GM19035 (cell line): ENCODE measurements around the gene CACUL1.
A peak's percentile ranks its signal among the peaks of the same experiment; 100 is the strongest.
"Not testable (repeated sequence)": the region's sequence is repeated elsewhere in the genome, so short reads cannot be mapped to it uniquely, and the experiment has no call there.

Experiments used
- ATAC-seq: cut with Tn5 transposase; IDR thresholded peaks from one replicate; pipeline ENCODE4 v1.9.1; 2021; ENCODE audit not compliant: unreplicated experiment

CACUL1 gene

DNA sequence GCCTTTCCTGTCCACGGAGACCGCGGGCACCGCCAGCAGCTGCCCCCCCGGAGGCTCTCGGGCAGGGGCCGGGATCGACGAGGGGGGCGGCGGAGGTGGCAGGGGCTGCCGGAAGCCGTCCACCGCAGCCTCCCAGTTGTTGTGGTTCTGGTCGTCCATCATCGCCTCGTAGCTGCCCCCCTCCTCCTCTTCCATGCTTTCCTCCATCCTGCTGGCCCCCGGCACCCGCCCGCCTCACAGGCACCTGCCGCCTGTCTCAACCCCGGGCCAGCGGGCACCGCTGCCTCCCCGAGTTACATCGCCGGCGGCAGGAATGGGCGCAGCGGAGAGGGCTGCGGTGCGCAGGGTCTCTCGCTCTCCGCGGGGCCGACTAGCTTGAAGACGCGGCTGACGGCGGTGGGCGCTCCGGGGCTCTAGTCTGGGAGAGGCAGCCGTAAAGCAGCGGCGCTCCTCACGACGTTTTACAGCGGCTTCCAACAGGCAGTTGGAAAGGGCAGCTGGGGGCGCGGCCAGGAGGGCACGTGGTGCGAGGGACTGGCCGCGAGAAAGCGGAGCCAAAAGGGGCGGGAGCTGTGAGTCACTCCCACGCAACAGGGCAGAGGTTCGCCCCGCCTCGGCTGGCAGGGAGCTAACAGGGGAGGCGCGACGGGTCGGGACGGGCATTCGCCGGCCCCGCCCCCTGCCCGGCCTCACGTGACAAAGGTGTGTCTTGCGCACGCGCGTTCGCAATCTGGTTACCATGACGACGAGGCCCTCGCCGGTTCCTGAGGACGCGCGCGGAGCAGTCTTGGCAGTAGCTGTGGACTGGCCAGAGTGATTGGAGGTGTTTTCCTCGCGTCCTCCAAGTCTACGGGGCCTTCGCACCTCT is at the start of gene CACUL1:
TSS of gene CACUL1 (minus strand) at position 415 of the 868 bp plus-strand sequence. CDS start at position 207, 208 bp downstream.
- peak; percentile 94 for ATAC-seq

- no peak for ATAC-seq
Measured at GRCh38 chr10:118804262-118804773, 49.5 kb upstream of the CACUL1 start.

DNA sequence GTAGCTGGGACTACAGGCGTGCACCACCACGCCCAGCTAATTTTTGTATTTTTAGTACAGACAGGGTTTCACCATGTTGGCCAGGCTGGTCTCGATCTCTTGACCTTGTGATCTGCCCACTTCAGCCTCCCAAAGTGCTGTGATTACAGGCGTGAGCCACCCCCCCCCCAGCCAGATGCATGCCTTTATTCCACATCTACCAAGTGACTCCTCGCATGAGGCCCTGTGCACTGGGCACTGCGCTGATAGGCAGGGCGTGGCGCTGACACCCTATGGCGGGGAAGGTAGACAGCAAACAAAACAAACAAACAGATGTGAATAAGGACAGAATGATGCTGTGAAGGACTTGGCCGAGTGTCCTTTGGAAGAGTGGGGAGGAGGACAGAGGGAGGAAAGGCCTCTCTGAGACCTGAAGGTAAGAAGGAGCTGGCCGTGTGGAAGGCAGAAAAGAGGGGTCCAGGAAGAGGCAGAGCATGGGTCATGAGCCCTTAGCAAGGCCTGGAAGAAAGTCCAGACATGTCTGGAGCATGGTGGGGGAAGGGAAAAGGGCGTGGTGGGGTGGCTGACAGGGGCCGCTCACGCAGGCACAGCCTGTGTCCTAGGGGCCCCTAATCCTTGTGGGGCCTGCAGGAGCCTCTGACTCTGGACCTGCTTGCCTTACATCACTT is 47.5 kb upstream of the CACUL1 start:
- ATAC-seq, result no peak

DNA sequence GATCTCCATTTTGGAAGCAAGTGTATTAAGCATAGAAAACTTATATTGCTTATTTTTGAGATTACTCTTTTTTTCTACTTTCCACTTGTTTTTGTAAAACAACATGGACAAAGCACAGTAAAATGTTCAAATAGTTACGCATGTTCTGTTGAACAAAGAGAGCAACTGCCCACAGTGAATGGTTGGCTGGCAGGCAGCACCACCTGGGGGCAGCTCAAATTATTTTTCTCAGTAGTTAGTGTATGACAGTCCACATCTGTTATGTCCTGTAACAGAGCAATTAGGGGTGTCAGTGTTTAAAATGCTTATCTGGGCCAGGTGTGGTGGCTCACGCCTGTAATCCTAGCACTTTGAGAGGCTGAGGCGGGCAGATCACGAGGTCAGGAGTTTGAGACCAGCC is 46.1 kb upstream of the CACUL1 start:
- ATAC-seq, result no peak

DNA sequence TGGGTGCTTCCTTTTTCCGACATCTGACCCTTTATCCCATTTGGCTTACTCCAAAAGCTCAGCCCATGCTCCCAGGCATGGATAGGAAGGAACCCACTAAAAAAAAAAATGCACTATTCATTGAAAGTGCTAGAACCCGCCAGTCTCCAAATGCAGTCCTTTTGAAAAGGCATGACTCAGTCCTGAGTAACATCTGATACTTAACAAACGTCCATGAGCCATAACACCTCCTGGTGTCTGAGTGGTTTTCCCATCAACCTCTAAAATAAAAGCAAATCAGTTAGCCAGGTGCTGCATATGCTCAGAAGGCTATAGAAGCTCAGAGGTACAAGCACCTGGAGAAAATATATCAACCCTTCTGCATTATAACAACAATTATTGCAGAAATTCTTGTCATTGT is 45.0 kb upstream of the CACUL1 start:
- ATAC-seq, result no peak

- no peak for ATAC-seq
Measured at GRCh38 chr10:118798231-118798662, 43.5 kb upstream of the CACUL1 start.

- not testable (repeated sequence) for ATAC-seq
Measured at GRCh38 chr10:118794971-118795370, 40.2 kb upstream of the CACUL1 start.

GRCh38 chr10:118793545-118793944 is 38.8 kb upstream of the CACUL1 start:
- ATAC-seq, result no peak

DNA sequence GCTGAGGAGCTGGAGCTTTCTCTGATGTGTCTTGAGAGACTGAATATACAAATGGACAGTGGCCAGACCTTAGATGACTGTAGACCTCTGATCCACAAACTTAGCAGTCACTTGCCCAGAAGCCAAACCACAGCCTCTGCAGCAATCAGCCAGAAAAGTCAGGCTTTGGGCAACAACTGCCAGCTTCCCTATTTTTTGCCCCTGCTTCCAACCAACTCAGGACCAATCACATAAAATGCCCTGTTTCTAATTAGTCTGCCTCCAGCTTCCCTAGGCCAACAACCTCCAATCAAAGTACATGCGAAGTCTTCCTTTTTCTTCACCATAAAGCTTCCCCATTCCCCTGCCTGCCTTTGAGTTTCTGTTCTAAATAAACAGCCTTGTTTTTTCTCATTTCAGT is 37.8 kb upstream of the CACUL1 start:
- no peak for ATAC-seq

- ATAC-seq, result no peak
Measured at GRCh38 chr10:118790058-118790457, 35.3 kb upstream of the CACUL1 start.

- ATAC-seq, result no peak
Measured at GRCh38 chr10:118785551-118785950, 30.8 kb upstream of the CACUL1 start.

DNA sequence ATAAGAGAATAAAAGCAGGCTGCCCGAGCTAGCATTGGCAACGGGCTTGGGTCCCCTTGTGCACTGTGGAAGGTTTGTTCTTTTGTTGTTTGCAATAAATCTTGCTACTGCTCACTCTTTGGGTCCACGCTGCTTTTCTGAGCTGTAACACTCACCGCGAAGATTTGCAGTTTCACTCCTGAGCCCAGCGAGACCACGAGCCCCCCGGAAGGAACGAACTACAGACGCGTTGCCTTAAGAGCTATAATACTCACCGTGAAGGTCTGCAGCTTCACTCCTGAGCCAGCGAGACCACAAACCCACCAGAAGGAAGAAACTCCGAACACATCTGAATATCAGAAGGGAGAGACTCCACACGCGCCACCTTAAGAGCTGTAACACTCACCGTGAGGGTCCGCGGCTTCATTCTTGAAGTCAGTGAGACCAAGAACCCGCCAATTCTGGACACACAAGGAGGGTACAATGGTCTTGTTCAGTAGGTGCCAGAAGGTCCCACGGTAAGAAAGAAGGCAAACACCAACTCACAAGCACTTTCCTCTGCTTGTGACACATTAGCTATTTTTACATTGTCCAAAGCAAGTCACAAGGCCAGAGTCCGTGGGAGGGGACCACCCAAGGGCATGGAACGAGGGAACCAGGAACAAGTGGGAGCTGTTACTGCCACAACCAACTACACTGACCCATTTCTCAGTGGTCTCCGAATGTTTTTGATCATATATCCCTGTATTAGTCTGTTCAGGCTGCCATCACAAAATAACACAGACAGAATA is 29.2 kb upstream of the CACUL1 start:
- ATAC-seq, result no peak

DNA sequence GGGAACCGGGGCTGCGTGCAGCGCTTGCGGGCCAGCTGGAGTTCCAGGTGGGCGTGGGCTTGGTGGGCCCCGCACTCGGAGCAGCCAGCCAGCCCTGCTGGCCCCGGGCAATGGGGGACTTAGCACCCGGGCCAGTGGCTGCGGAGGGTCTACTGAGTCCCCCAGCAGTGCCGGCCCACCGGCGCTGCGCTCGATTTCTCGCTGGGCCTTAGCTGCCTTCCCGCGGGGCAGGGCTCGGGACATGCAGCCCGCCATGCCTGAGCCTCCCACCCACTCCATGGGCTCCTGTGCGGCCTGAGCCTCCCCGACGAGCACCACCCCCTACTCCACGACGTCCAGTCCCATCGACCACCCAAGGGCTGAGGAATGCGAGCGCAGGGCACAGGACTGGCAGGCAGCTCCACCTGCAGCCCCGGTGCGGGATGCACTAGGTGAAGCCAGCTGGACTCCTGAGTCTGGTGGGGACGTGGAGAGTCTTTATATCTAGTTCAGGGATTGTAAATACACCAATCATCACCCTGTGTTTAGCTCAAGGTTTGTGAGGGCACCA is 28.2 kb upstream of the CACUL1 start:
- not testable (repeated sequence) for ATAC-seq

DNA sequence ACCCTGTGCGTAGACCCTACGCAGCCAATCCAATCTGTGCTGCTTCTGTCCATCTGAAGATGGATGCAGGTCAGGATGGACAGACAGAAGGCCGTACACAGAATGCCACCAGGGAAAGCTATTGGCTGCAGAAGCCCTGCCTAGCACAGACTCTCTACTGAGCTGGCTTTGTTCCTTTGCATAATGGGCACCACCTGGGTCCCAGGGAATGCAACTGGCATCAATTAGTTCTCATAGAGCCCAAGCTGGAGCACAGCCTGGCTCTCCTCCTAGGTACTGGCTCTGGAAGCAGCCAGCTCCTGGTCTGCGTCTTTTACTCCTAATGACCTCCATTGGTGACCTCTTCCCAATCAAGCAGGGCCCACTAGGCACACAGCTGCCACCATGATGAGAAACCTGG is 26.8 kb upstream of the CACUL1 start:
- no peak for ATAC-seq

GRCh38 chr10:118778727-118779126 is 24.0 kb upstream of the CACUL1 start:
- no peak for ATAC-seq

DNA sequence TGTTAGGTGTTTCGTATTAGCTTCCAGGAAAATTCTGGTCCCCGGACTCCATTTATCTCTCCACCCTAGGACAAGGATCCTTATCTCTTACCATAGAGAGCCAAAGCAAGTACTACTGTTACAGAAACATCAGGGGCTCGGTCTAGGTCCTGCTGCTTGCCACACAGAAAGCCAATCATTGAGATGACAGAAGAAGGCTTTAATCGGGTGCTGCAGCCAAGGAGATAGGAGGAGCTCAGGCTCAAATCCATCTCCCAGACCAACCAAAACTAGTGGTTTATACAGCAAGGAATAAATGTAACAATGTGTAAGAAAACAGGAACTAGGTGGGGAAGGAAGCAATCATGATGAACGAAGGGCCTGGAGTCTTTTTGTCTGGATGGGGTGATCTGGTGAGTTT is 22.2 kb upstream of the CACUL1 start:
- ATAC-seq, result no peak

DNA sequence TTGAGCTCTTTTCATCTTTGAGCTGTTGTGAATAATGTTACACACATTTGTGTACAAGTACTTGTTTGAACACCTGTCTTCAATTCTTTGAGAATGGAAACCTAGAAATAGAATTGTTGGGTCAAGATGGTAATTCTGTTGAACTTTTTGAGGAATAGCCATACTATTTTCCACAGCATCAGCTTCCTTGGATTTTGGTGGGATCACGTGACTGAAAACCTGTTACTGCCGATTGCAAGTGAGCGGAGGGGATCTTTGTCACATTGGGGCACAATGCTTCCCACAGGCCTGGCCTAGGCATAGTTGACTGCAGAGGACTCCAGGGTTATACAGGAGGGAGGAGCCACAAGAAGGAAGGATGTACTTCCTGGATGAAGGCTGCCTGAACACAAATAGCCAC is 21.3 kb upstream of the CACUL1 start:
- ATAC-seq, result no peak

GRCh38 chr10:118775478-118775877 is 20.7 kb upstream of the CACUL1 start:
- ATAC-seq, result no peak

- no peak for ATAC-seq
Measured at GRCh38 chr10:118773041-118773440, 18.3 kb upstream of the CACUL1 start.

DNA sequence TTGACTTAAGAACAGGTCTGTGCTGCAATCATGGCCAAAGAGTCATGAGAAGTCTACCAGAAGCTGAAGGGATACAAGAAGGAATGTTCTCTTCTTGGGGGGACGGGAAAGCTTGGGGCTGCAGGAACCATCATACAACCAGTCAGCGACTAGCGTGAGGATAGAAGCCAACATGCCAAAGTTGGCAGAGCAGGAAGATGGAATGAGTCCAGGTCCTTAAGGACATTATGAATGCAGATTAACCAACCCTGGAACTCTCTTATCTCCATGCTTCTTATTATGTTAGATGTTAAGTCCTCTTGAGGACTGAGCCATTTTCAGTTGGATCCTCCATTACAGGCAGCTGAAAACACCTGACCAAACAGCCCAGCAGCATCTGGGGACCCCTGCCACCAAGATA is 17.2 kb upstream of the CACUL1 start:
- no peak for ATAC-seq
